MM.1S (cell line): ENCODE measurements around the gene TENM4.

Experiments
- EZH2 ChIP-seq: fragments of 300-600 bp; sonication (generic); optimal IDR thresholded peaks from 2 replicates; pipeline ENCODE3; 2017; ENCODE audit warnings: low read depth, mild to moderate bottlenecking, antibody characterized with exemption, low read length, mixed read lengths
- EZH2phosphoT487 ChIP-seq: fragments of 300-600 bp; sonication (generic); IDR thresholded peaks from 2 replicates; pipeline ENCODE4 v1.6.1; 2018; ENCODE audit warnings: antibody characterized with exemption, low read length
- TF ChIP-seq, protein P1 (sequence below): fragments of 300-600 bp; sonication (generic); IDR thresholded peaks from 2 replicates; pipeline ENCODE4 v1.5.1; 2016; ENCODE audit warnings: antibody characterized with exemption, low read length, mixed read lengths

DNA sequence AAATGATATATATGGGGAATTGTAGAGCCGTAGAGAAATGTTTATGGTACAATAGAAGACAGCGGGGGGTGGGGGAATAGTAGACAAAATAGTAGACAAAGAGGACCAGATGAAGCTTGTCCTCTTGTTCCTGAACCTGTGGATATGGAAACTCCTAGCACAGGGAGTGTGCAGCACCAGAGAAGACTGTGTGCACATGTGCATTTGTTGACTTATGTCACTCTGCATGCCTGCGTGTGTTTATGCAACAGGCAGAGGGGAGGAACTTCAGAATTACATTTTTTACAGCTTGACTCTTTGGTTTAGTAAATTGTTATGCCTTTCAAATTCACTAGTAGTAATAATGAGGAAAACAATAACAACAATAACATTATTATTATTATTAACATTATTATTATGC is 36.0 kb downstream of the TENM4 start:
- TF ChIP-seq EZH2 = no peak
- TF ChIP-seq, protein P1, sequence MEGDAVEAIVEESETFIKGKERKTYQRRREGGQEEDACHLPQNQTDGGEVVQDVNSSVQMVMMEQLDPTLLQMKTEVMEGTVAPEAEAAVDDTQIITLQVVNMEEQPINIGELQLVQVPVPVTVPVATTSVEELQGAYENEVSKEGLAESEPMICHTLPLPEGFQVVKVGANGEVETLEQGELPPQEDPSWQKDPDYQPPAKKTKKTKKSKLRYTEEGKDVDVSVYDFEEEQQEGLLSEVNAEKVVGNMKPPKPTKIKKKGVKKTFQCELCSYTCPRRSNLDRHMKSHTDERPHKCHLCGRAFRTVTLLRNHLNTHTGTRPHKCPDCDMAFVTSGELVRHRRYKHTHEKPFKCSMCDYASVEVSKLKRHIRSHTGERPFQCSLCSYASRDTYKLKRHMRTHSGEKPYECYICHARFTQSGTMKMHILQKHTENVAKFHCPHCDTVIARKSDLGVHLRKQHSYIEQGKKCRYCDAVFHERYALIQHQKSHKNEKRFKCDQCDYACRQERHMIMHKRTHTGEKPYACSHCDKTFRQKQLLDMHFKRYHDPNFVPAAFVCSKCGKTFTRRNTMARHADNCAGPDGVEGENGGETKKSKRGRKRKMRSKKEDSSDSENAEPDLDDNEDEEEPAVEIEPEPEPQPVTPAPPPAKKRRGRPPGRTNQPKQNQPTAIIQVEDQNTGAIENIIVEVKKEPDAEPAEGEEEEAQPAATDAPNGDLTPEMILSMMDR = no peak
- no peak for TF ChIP-seq EZH2phosphoT487
